Epithelial cell of proximal tubule (primary cell): Measurements from ENCODE around the gene KIAA1671. TPM values are rescaled to one million over a fixed set of nuclear protein-coding genes. Genes with fewer than 3 reads are reported as not detected.

Experiments
- DNase-seq: peaks from one replicate; pipeline ENCODE4 v3.0.0-alpha.2; 2011; ENCODE audit warnings: low read depth
- H3K4me3 ChIP-seq: 2 replicates; pipeline ENCODE4 v1.5.1; 2011; ENCODE audit warnings: low read depth, mild to moderate bottlenecking, low read length
- total RNA-seq: library from RNA; depleted of rRNA; stranded (reverse); fragments of >200 nt; gene quantifications from 2 replicates; pipeline ENCODE4 v1.2.3, GENCODE V29; 2015
- TF ChIP-seq, protein P1 (sequence below): conservative IDR thresholded peaks from 2 replicates; pipeline ENCODE4 v1.5.1; 2012; ENCODE audit warnings: low read depth, mild to moderate bottlenecking, low read length

Gene KIAA1671
- total RNA-seq, 1 donor from 2014 or later: 14.1 TPM

DNA sequence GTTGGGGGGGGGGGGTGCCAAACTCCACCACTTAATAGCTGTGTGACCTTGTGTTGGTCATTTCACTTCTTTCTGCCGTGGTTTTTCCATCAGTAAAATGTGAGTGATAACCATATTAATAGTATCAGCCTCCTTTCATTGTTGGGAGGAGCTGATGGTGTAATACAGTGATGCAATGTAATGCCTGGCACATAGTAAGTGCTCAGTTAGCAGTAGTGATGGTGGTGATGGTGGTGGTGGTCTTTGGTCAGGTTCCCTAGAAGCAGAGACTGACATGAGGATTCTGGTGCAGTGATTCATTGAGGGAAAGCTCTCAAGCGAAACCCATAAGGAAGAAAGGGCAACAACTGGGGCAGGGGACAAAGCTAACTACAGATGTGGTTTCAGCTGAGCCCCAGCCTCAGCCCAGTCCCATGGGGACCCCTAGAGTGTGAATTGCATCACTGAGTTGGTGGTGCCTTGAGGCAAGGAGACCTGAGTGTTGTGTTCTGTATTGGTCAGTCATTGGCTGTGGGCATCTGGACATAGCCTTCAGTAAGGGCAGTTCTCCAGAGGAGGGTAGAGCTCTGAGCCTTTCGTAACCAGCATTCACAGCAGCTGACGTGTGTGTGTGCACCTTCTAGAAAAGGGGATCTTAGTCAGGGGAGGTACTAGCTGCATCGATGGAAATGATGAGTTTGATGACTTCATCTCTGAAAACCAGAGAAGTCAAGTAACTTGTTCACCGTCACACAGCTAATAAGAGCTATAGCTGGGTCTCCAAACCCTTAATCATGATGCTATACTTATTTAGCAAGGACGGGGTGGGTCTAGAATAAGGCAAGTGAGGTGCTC lies 153.5 kb downstream of the KIAA1671 start:
- no peak for DNase-seq
- H3K4me3 ChIP-seq: no peak overlapping the region
- TF ChIP-seq, protein P1, sequence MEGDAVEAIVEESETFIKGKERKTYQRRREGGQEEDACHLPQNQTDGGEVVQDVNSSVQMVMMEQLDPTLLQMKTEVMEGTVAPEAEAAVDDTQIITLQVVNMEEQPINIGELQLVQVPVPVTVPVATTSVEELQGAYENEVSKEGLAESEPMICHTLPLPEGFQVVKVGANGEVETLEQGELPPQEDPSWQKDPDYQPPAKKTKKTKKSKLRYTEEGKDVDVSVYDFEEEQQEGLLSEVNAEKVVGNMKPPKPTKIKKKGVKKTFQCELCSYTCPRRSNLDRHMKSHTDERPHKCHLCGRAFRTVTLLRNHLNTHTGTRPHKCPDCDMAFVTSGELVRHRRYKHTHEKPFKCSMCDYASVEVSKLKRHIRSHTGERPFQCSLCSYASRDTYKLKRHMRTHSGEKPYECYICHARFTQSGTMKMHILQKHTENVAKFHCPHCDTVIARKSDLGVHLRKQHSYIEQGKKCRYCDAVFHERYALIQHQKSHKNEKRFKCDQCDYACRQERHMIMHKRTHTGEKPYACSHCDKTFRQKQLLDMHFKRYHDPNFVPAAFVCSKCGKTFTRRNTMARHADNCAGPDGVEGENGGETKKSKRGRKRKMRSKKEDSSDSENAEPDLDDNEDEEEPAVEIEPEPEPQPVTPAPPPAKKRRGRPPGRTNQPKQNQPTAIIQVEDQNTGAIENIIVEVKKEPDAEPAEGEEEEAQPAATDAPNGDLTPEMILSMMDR: no peak

DNA sequence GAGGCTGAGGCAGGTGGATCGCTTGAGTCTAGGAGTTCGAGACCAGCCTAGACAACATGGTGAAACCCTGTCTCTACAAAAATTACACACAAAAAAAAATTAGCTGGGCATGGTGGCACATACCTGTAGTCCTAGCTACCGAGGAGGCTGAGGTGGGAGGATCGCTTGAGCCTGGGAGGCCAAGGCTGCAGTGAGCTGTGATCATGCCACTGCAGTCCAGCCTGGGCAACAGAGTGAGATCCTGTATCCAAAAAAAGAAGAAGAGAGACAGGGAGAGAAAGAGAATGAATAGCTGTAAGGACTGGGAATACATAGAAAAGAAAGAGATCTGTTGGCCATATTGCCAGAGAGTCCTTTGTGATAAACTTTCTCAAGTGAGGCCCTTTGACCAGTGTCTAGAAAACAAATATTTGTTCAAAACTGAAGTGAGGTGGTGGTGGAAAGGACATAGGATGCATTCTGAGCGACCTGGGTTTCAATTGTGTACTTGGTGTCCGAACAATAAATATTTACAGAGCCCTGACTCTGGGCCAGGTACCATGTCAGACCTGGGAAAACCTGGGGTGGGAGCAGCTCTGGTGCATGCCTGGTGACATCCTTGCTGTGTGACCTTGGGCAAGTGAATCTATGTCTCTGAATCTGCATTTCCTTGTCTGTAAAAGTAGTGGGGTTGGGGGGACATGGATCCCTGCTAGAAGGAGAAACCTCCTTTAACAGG lies 157.5 kb downstream of the KIAA1671 start:
- no peak for DNase-seq
- H3K4me3 ChIP-seq: no peak overlapping the region
- TF ChIP-seq, protein P1: no peak

DNA sequence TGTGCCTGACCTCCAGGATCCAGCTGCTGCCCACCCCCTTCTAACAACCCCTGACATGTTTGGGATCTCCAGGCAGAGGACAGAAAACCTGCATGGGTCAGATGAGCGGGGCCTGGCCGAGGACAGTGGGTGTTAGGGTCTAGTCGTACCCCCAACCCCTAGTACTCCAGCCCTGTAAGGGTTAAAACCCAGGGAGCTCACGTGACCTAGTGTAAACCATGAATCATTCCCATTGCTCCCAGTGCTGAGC lies 158.0 kb downstream of the KIAA1671 start:
- TF ChIP-seq, protein P1: no peak
- peak overlapping the region; percentile 72 for H3K4me3 ChIP-seq
- no peak for DNase-seq

DNA sequence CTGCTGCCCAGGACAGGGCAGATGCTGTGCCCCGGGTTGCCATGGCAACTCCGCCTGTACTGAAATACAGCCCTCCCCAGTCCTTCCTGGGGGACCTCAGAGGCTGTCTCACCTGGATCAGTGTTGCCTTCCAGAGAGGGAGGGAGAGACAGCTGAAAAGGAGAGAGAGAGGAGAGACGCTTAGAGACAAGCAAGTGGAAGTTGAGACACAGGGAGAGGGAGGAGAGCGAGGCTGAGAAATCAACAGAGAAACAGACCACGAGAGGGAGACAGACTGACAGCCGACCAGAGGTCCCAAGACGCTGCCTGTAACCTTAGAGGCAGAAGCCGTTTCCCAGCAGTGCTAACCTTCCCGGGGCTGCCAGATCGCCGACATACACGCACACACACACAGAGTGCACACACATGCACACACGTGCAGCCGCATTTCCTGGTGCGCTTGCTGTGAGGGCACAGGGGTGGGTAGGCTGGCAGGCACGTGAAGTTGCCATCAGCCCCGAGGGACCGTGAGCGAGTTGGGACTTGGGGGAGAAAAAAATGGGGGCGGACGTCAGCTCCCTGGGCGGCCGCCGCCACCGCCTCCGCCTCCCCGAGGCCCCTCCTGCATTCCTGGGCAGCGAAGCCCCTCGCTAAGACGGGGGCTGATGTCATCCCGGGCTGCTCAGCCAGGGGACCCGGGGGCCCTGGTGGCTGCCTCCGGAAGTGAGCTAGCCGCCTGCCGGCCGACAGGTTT lies 158.5 kb downstream of the KIAA1671 start:
- peak; percentile 85 for DNase-seq
- H3K4me3 ChIP-seq: peak overlapping the region; percentile 72
- TF ChIP-seq, protein P1: peak; percentile 75

DNA sequence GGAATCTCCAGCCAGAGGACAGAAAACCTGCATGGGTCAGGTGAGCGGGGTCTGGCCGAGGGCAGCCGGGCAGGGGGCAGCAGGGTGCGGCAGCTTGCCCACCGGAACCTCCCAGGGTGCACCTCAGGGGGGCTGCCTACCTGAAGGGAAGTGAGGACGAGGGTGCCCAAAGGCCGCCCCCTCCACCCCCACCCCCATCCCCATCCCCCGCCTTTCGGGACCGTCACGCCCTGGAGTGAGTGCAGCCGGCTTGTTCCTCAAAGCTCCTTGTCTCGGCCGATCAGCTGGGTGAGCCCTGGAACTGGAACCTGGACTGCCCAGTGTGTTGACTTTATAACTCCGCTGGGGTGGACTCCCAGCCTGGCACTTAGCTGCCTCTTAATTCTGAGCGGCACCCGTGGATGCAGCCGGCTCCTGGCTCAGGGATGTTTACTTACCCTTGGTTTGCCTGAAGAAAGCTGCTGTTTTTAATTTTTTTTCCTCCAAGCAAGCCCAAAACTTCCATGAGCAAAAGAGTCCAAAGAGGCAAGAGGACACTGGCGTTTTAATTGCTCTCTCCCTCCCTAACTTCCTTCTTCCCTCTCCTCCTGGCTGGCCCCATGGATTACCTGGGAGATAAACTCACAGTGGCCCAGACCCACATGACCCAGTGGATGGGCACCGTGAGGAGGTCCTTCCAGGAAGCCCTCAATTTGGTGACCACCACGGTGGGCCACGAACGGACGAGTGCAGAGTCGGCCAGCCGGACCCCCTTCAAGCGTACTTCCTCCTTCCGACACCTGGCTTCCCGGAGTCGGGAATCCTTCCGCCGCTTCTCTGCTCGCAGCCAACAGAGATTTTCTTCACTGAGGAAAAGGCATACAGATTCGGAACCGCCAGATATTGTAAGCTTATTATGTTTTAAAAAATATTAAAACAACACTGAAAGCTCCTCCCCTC lies 159.3 kb downstream of the KIAA1671 start:
- DNase-seq: no peak
- TF ChIP-seq, protein P1: no peak
- H3K4me3 ChIP-seq: peak overlapping the region; percentile 72

DNA sequence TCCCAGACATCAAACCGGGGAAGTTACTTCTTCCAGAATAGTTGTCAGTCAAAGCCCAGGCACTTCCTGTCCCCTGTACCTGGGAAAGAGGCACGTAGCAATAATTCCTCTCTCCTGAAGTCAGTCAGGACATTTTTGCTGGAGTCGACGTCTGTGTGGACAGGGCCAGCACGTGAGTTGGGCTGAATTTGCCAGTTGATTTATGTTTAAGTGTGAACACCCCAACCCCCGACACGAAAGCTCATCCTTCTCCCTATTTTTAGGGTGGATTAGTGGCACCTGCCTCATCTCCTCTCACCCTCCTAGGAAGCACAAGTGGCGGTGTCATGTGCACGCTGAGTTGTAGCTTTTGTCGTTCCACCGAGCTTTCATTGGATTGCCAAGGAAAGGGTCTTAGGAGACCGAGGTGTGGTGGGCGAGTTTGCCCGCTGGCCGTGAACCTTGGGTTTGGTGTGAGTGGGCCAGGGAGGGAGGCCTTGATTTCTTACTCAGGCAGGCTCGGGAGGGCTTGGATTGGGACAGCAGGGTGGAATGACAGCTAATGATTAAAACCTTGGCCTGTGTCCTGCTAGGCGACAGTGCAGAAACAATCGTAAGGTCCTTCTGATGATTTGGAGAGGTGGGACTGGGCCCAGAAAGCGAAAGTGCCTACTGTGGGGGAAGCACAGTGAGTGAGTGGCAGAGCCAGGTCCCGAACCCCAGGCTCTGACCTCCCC lies 160.2 kb downstream of the KIAA1671 start:
- H3K4me3 ChIP-seq: peak overlapping the region; percentile 72
- TF ChIP-seq, protein P1: no peak
- no peak for DNase-seq
